ENCODE data around the gene UROC1.

Gene UROC1

DNA sequence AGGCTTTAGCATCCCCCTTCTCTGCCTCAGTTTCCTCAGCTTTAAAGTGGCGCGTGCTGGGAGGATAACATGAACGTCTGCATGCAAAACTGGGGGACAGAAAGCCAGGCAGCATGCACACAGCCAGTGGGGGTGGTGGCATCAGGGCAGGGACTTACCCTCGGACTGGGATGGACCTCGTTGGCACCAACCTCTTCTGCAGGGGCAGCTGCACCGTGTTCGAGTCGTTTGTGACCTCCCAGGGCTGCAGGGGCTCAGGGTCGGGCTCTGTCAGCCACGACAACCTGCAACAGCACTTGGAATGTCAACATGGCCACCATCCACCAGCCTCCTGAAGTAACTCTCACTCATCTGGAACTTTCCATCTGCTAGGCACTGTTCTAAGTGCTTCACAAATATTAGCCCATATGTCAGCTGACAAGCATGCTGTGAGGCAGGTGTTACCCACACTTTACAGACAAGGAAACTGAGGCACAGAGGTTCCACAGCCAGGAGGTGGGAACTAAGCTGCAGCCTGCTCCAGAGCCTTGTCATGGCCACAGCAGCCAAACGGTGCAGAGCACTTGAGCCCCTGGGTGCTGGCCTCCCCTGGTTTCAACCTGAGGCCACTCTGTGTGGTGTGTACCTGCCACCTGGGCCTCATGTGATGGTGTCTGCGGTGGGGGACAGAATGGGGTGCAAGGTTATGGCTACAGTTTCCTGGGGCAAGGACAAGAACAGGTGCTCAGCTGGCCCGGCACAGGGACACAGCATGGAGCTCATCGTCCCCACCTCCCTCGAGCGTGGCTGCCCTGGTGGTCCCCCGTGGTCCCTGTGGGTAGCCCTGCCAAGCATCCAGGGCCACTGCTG is 34.5 kb upstream of the UROC1 start:
- no peak for TF ChIP-seq TARDBP (IDR thresholded peaks at IDR 0.05)
- no peak for TF ChIP-seq LEF1 (IDR thresholded peaks at IDR 0.05; ENCODE audit: borderline replicate concordance)
- no peak for TF ChIP-seq SP1 (IDR thresholded peaks at IDR 0.05)
- no peak for TF ChIP-seq SUZ12 (IDR thresholded peaks at IDR 0.05)
- TF ChIP-seq BHLHE40 (IDR thresholded peaks at IDR 0.05; ENCODE audit: borderline replicate concordance), result no peak
- no peak for TF ChIP-seq CTBP1 (IDR thresholded peaks at IDR 0.05; ENCODE audit: borderline replicate concordance)
- no peak for TF ChIP-seq FOXM1 (IDR thresholded peaks at IDR 0.05; ENCODE audit: borderline replicate concordance)
- ChIA-PET POLR2A (interaction anchor here (0.6 kb wide), 1 partner anchor 53 kb away, joined by 3 read pairs; no protein-coding TSS in a partner anchor), CTCF (no interaction called here)
- DNase-seq (ENCODE audit: extremely low spot score), result no peak

DNA sequence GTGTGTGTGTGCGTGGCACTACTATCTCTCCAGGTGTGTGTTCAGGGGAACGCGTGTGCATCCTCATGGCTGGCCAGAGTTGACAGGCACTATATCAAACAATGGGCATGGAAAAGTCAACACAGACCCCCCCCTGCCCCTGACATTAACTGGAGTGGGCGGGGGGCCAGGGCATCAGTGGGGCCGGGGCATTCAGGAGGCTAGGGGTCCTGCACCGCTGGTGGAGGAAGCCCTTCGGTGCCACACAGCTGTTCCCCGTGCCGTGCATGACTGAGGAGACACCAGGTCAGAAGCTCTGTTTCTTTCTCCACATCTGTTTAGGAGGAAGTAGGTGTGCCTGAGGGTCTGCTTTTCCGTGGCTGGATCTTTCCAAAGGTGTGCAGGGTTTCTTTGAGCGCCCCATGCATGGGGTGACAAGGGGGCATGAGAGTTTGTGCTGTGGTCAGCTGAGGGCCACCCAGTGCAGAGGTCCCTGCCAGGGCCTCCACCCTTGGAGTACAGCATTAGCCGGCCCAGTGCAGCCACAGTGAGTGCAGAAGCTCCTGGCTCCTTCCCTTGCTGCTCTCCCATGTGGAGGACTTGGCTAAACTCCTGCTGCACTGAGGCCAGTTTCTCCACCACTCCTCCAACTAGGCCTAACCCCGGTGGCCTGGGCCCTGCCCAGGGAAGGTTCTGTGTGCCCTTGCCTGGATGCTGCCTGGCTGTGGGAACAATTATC is 33.7 kb upstream of the UROC1 start:
- DNase-seq (ENCODE audit: extremely low spot score), result no peak
- POLR2A ChIA-PET, result interaction anchor here (0.6 kb wide), 1 partner anchor 53 kb away, joined by 3 read pairs; no protein-coding TSS in a partner anchor
- CTCF ChIA-PET, result no interaction called here
- TF ChIP-seq FOXA1 (IDR thresholded peaks at IDR 0.05), result no peak
- no peak for TF ChIP-seq ARNT (IDR thresholded peaks at IDR 0.05)
- TF ChIP-seq NFRKB (IDR thresholded peaks at IDR 0.05), result no peak
- TF ChIP-seq LEF1 (IDR thresholded peaks at IDR 0.05; ENCODE audit: borderline replicate concordance), result no peak
- no peak for TF ChIP-seq FOXM1 (IDR thresholded peaks at IDR 0.05; ENCODE audit: borderline replicate concordance)
- no peak for TF ChIP-seq FOXK2 (IDR thresholded peaks at IDR 0.05)

GRCh38 chr3:126550488-126551051 is 33.0 kb upstream of the UROC1 start:
- CTCF ChIA-PET, result no interaction called here
- DNase-seq (ENCODE audit: extremely low spot score), result no peak
- TF ChIP-seq HDGF (IDR thresholded peaks at IDR 0.05; ENCODE audit: borderline replicate concordance) (no peak), PKNOX1 (IDR thresholded peaks at IDR 0.05) (no peak), L3MBTL2 (conservative IDR thresholded peaks at IDR 0.05) (no peak), FOXM1 (IDR thresholded peaks at IDR 0.05; ENCODE audit: borderline replicate concordance) (no peak), SUZ12 (IDR thresholded peaks at IDR 0.05) (no peak), TARDBP (IDR thresholded peaks at IDR 0.05) (no peak), FOXA1 (IDR thresholded peaks at IDR 0.05) (no peak), CTBP1 (IDR thresholded peaks at IDR 0.05; ENCODE audit: borderline replicate concordance) (no peak), FOXK2 (IDR thresholded peaks at IDR 0.05) (no peak), NFRKB (IDR thresholded peaks at IDR 0.05) (no peak), ARNT (IDR thresholded peaks at IDR 0.05) (no peak), ZNF384 (IDR thresholded peaks at IDR 0.05) (no peak), LEF1 (IDR thresholded peaks at IDR 0.05; ENCODE audit: borderline replicate concordance) (no peak), BHLHE40 (IDR thresholded peaks at IDR 0.05; ENCODE audit: borderline replicate concordance) (no peak), ELF4 (IDR thresholded peaks at IDR 0.05) (no peak), SP1 (IDR thresholded peaks at IDR 0.05) (no peak)
- POLR2A ChIA-PET, result no interaction called here

- DNase-seq (ENCODE audit: extremely low spot score), result no peak
- no peak for TF ChIP-seq FOXK2 (IDR thresholded peaks at IDR 0.05)
- TF ChIP-seq SUZ12 (IDR thresholded peaks at IDR 0.05), result no peak
- TF ChIP-seq L3MBTL2 (conservative IDR thresholded peaks at IDR 0.05), result no peak
- no peak for TF ChIP-seq PKNOX1 (IDR thresholded peaks at IDR 0.05)
- TF ChIP-seq ARNT (IDR thresholded peaks at IDR 0.05), result no peak
- TF ChIP-seq ZNF384 (IDR thresholded peaks at IDR 0.05), result no peak
- no peak for TF ChIP-seq CTBP1 (IDR thresholded peaks at IDR 0.05; ENCODE audit: borderline replicate concordance)
- no peak for TF ChIP-seq FOXA1 (IDR thresholded peaks at IDR 0.05)
- TF ChIP-seq FOXM1 (IDR thresholded peaks at IDR 0.05; ENCODE audit: borderline replicate concordance), result no peak
- no peak for TF ChIP-seq SP1 (IDR thresholded peaks at IDR 0.05)
- no peak for TF ChIP-seq TARDBP (IDR thresholded peaks at IDR 0.05)
- no peak for TF ChIP-seq NFRKB (IDR thresholded peaks at IDR 0.05)
- TF ChIP-seq BHLHE40 (IDR thresholded peaks at IDR 0.05; ENCODE audit: borderline replicate concordance), result no peak
- no peak for TF ChIP-seq ELF4 (IDR thresholded peaks at IDR 0.05)
- TF ChIP-seq LEF1 (IDR thresholded peaks at IDR 0.05; ENCODE audit: borderline replicate concordance), result no peak
- TF ChIP-seq HDGF (IDR thresholded peaks at IDR 0.05; ENCODE audit: borderline replicate concordance), result no peak
- POLR2A ChIA-PET, result no interaction called here
- CTCF ChIA-PET, result no interaction called here
These were observed 32.4 kb upstream of the UROC1 start for GRCh38 chr3:126549861-126550487.

- DNase-seq (ENCODE audit: extremely low spot score), result no peak
- POLR2A ChIA-PET, result no interaction called here
- TF ChIP-seq ARNT (IDR thresholded peaks at IDR 0.05), result no peak
- no peak for TF ChIP-seq SUZ12 (IDR thresholded peaks at IDR 0.05)
- no peak for TF ChIP-seq ELF4 (IDR thresholded peaks at IDR 0.05)
- no peak for TF ChIP-seq SP1 (IDR thresholded peaks at IDR 0.05)
- TF ChIP-seq FOXM1 (IDR thresholded peaks at IDR 0.05; ENCODE audit: borderline replicate concordance), result no peak
- TF ChIP-seq BHLHE40 (IDR thresholded peaks at IDR 0.05; ENCODE audit: borderline replicate concordance), result no peak
- TF ChIP-seq LEF1 (IDR thresholded peaks at IDR 0.05; ENCODE audit: borderline replicate concordance), result no peak
- TF ChIP-seq TARDBP (IDR thresholded peaks at IDR 0.05), result no peak
- no peak for TF ChIP-seq HDGF (IDR thresholded peaks at IDR 0.05; ENCODE audit: borderline replicate concordance)
- no peak for TF ChIP-seq FOXA1 (IDR thresholded peaks at IDR 0.05)
- TF ChIP-seq CTBP1 (IDR thresholded peaks at IDR 0.05; ENCODE audit: borderline replicate concordance), result no peak
- CTCF ChIA-PET, result no interaction called here
These were observed 31.2 kb upstream of the UROC1 start for GRCh38 chr3:126548556-126549466.
